ENCODE data around the gene GPR137.

The GPR137 gene

DNA sequence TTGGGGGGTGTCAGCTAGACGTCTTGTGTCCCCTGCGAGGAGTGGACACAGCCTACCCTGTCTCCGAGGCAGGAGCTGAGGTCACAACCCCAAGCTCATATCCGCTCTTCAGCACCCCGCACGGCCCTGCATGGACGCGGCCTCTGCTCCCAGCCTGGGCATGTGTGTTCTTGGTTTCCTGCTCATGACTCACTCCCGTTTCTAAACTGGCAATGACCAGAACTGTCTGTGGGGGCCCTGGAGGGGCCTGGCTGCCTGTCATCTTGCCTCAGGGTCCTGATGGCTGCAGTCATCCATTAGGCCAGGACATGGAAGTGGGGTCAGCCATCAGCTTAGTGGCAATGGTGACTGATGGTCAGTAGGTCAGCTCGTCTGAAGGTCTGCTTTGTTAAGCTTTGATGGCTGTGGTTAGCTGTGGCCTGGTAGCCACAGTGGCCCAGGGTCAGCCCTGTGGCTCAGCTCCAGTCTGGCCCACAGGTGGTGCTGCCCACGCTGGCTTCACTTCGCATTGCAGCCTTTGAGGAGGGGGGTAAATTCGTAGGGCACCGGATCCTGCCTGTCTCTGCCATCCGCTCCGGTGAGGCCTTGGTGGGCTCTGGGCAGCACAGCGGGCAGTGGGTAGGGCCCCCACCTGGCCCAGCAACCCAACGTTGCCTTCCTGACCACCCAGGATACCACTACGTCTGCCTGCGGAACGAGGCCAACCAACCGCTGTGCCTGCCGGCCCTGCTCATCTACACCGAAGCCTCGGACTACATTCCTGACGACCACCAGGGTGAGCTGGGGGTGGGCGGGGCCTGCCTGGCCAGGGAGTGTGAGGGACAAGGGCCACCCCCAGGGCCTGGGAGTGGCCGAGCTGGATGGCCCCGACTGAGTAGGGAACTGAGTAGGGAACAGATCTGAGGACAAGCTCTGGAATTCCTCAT, 22.4 kb upstream of the GPR137 start:
- DNase-seq: no peak

DNA sequence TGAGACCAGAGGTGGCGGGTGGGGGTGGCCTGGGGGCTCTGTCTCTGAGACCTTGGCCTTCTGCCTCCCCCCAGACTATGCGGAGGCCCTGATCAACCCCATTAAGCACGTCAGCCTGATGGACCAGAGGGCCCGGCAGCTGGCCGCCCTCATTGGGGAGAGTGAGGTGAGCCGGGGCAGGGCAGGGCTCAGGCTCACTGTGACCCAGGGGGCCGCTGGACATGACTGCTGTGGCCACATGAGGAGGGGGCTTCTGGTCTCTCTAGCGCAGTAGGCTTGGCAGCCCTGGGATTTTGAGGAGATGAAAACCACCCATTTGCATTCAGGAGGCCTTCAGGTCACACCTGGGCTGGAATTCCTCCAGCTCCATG, 21.7 kb upstream of the GPR137 start:
- DNase-seq: no peak

DNA sequence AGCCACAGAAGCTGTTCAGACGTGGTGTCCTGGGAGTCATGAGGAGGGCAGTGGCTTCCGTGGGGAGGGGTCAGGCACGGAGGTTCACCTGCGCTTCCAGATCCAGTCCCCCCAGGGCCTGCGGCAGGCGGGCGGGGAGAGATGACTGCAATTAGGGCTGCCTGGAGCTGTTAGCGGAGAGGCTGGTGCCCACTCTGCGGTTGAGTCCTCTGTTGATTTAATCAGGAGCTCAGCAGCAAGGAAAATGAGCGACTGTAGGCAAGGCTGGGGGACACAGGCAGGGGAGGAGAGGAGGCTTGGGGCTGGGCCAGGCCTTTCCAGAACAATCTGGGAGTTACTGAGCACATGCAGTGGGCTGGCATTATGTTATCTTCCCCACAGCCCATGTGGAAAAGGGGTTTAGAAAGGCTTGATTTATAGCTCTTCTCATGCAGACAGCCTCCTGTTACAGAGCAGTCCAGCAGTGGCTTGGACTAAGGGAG, 21.2 kb upstream of the GPR137 start:
- no peak for DNase-seq

DNA sequence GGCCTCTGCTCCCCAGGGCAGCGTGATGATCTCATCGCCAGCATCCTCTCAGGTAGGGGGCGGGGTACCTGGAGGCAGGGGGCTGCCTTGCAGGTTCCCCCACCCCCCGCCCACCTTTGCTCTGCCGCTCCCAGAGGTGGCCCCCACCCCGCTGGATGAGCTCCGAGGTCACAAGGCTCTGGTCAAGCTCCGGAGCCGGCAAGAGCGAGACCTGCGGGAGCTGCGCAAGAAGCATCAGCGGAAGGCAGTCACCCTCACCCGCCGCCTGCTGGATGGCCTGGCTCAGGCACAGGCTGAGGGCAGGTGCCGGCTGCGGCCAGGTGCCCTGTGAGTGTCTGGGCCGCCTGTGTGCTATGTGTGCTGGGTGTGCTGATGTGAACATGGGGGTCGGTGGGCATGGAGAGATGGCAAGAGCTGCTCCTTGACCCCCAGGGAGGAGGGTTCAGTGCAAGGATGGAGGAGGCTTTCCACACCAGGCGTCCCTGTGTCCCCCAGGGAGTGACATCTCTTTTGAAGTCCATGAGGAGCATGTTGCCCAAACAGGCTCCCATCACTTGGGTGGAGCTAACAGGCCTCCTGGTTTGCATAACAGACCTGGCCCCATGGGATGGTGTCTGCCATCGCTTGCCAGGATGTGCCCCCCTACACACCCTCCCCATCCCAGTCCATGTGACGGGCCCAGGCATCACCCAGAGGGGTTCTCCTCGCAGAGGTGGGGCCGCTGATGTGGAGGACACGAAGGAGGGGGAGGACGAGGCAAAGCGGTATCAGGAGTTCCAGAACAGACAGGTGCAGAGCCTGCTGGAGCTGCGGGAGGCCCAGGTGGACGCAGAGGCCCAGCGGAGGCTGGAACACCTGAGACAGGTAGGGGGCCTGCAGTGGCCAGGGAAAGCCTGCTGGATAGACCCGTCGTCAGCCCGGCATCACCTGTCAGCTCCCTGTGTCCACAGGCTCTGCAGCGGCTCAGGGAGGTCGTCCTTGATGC, 20.2 kb upstream of the GPR137 start:
- no peak for DNase-seq

GRCh38 chr11:64266339-64266738, 19.3 kb upstream of the GPR137 start:
- DNase-seq: no peak

DNA sequence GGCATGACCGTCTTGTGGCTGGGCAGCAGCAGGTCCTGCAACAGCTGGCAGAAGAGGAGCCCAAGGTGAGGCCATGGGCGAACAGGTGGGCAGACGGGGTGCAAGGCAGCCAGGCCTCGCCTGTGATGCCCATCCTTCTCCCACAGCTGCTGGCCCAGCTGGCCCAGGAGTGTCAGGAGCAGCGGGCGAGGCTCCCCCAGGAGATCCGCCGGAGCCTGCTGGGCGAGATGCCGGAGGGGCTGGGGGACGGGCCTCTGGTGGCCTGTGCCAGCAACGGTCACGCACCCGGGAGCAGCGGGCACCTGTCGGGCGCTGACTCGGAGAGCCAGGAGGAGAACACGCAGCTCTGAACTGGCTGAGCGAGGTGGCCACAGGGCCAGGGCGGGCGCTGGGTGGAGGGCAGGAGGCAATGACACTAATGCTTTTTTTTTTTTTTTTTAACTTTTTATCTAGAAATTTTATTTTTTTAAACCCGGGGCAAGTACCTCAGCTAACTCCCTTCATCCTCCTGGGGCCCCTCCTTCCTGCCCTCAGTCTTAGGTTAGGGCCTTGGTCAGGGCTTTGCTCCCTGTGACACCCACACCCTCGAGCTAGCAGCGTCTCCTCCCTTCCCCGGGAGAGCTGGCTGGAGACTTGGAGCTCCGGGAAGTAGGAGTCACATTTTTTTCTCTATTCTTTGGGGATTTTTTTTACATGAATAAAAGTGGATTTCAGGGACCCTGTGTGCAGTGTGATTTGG, 18.3 kb upstream of the GPR137 start:
- no peak for DNase-seq

- DNase-seq: peak in 5 of 58 donors; percentile 17 to 33 (median 26)
Observed at GRCh38 chr11:64268025-64268892, 17.4 kb upstream of the GPR137 start.

GRCh38 chr11:64268893-64269539, 16.6 kb upstream of the GPR137 start:
- peak in 17 of 58 donors; percentile 56 to 77 (median 65) for DNase-seq

DNA sequence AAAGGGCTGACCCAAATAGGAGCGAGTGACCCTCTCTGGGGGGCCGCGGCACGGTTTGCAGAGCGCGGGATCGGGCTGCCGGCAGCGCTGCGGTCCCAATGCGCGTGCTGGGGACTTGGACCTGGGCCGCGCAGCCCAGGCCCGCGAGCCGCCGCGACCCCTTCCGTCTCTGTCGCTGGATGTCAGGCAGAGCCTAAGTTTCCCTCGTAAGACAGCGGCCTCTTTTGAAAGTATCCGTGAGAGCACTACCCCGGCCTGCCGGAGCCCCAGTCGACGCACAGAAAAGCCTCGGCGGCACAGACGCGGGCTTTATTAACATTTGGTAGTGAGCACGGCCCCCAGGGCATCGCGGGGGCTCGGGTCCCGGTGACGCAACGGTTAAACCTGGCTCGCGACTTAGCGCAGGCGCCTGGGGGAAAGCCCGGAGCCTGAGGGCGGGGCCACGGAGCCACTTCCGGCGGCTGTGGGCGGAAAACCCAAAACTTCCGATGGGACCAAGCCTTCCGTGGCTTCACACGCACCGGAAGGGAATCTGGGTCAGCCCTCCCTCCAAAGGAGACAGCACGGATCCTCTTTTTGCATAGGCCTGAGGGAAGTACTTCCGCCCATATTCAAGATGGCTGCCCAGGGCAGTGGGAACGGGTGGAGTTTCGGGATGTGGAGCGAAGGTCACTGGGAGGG, 16.0 kb upstream of the GPR137 start:
- DNase-seq: peak; percentile 80 to 100 (median 98)

DNA sequence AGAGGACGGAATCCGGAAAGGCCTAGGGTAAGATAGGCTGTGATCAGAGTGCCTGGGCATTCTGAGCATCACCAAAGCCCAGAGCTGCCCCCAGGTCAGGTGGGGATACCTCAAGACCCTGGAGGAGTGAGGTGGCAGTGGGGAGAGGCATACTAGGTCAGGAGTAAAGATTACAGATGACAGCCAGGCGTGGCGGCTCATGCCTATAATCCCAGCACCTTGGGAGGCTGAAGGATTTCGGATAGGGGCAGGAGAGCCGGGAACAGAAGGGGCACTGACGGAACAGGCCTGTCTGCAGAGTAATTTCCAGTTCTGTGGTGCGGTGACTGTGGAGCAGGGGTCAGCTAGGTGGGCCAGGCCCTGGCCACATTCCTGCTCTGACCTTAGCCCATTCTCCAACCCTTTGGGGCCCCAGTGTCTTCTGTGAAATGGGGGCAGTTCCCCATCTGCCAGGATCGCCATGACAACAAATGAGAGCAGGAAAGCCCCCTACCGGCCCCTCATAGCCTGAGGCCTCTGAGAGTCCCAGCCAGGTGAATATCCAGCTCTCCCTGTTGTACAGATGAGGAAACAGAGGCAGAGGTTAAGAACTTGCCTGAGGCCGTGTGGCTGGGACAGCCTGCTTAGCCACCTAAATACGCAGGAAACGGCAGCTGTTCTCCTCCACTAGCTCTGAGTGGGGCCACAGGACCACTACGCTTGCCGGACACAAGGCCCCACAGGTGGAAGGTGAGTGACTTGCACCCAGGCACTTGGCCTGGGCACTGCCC, 10.4 kb upstream of the GPR137 start:
- no peak for DNase-seq

DNA sequence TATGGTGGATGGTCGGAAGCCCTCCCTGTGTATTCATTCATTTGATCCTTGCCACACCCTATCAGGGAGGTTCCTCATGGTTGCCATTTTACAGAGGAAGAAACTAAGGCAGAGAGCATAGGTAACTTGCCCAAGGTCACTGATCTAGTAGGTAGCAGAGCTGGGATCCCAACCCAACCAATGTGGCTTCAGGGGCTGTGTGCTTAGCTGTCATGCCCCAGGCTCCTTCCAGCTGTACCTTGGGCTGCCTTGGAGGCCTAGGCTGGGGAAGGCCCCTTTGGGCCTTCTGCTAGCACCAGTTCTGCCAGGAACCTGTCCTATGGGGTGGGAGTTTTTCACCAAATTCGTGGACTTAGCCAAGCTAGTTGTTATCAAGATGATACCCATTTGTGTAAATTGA, 9.8 kb upstream of the GPR137 start:
- no peak for DNase-seq

DNA sequence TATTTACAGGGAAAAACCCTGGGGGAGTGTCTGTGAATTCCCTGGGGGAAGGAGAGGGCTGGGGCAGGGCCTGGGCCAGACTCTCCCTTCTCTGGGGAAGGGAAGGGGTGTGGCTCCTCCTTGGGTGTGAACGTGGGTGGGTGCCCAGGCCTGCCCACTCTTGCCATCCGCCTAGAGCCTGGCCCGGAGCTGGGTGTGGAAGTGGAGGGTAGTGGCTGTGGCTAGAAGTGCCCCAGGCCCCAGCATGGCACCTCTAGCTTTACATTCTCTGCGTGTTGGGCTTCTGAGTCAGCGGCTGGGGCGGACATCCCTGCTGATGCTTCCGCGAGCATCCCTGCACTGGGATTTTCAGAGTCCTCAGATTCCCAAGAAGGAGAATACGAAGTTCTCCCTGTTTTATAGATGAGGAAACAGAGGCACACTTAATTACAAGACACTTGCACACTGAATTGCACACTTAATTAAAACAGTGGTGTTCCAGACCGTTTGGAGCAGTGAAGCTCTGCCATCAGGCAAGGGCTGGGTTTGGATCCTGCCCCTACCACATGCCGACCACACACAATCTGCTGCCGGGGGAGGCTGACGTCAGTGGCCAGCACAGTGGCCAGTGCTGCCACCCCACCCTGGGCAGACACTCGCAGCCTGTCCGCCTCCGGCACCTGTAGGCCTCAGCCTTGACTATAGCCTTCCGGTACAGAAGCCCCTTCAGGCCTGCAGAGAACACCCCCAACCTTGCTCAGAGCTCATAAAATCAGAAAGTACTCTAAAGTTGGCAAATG, 8.8 kb upstream of the GPR137 start:
- peak in 1 of 58 donors; percentile 27 for DNase-seq

GRCh38 chr11:64278576-64279190, 7.0 kb upstream of the GPR137 start:
- DNase-seq: no peak

- no peak for DNase-seq
Observed at GRCh38 chr11:64281957-64282770, 3.5 kb upstream of the GPR137 start.

DNA sequence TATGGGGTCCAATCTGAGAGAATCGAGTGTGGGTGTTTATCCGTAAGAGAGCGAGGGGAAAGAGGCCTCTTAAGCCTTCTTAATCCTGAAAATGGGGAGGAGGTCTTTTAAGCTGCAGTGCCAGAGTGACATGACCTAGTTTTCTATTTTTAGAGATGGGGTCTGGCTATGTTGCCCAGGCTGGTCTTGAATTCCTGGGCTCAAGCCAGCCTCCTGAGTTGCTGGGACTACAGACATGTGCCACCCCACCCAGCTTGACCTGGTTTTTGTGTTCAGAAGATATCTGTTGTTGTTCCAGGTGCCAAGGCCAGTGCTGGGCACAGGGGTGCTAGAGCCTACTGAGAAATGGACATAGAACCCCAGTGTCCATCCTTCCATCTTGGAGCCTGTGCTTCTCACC, 2.6 kb upstream of the GPR137 start:
- no peak for DNase-seq

All from anterior cingulate cortex (tissue), 58 donors.